DOHH2 (cell line): ENCODE results near the gene CTSG.

ENCODE experiments used
- EZH2phosphoT487 ChIP-seq: fragments of 200-600 bp; sonication (generic); IDR thresholded peaks from 2 replicates; pipeline ENCODE4 v1.6.1; 2017; ENCODE audit warnings: borderline replicate concordance, mild to moderate bottlenecking, antibody characterized with exemption, low read length, moderate library complexity, mixed read lengths
- TF ChIP-seq, protein P1 (sequence below): fragments of 200-600 bp; sonication (generic); IDR thresholded peaks from one replicate; pipeline ENCODE4 v1.5.1; 2014; ENCODE audit warnings: antibody characterized with exemption, mild to moderate bottlenecking, low read depth, low read length; ENCODE audit not compliant: poor library complexity, severe bottlenecking

DNA sequence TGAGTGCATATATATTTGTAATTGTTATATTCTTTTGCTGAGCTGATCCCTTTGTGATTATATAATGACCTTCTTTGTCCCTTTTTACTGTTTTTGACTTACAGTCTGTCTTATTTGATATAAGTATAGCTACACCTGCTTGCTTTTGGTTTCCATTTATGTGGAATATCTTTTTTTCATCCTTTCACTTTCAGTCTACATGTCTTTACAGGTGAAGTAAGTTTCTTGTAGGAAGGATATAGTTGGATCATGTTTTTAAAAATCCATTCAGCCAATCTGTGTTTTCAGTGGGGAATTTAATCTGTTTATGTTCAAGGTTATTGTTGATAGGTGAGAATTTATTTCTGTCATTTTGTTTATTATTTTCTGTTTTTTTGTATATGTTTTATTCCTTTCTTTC is 21.4 kb upstream of the CTSG start:
- TF ChIP-seq, protein P1, sequence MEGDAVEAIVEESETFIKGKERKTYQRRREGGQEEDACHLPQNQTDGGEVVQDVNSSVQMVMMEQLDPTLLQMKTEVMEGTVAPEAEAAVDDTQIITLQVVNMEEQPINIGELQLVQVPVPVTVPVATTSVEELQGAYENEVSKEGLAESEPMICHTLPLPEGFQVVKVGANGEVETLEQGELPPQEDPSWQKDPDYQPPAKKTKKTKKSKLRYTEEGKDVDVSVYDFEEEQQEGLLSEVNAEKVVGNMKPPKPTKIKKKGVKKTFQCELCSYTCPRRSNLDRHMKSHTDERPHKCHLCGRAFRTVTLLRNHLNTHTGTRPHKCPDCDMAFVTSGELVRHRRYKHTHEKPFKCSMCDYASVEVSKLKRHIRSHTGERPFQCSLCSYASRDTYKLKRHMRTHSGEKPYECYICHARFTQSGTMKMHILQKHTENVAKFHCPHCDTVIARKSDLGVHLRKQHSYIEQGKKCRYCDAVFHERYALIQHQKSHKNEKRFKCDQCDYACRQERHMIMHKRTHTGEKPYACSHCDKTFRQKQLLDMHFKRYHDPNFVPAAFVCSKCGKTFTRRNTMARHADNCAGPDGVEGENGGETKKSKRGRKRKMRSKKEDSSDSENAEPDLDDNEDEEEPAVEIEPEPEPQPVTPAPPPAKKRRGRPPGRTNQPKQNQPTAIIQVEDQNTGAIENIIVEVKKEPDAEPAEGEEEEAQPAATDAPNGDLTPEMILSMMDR, result no peak
- no peak for TF ChIP-seq EZH2phosphoT487
